Prostate gland (tissue), 2 donors: Measurements from ENCODE around the gene AHNAK2.

Experiments
- POLR2AphosphoS5 ChIP-seq: sonication (generic); formaldehyde crosslinking; IDR thresholded peaks from one replicate; pipeline ENCODE4 v1.6.1; 2017; ENCODE audit warnings: antibody characterized with exemption
- TF ChIP-seq, protein P1 (sequence below), 4 experiments: fragments of 200-600 bp in 2 of 4; fragments of 450-650 bp in 2 of 4; sonication (generic) in 2 of 4; IDR thresholded peaks; 1 replicate in 3 of 4; 2 replicates in 1 of 4; pipeline ENCODE4 v1.5.1; 2016 to 2019; ENCODE audit warnings: antibody characterized with exemption in 4 of 4, mild to moderate bottlenecking in 2 of 4, moderate library complexity in 2 of 4

- TF ChIP-seq, protein P1, sequence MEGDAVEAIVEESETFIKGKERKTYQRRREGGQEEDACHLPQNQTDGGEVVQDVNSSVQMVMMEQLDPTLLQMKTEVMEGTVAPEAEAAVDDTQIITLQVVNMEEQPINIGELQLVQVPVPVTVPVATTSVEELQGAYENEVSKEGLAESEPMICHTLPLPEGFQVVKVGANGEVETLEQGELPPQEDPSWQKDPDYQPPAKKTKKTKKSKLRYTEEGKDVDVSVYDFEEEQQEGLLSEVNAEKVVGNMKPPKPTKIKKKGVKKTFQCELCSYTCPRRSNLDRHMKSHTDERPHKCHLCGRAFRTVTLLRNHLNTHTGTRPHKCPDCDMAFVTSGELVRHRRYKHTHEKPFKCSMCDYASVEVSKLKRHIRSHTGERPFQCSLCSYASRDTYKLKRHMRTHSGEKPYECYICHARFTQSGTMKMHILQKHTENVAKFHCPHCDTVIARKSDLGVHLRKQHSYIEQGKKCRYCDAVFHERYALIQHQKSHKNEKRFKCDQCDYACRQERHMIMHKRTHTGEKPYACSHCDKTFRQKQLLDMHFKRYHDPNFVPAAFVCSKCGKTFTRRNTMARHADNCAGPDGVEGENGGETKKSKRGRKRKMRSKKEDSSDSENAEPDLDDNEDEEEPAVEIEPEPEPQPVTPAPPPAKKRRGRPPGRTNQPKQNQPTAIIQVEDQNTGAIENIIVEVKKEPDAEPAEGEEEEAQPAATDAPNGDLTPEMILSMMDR (IDR thresholded peaks at IDR 0.05) = no peak
- no peak for TF ChIP-seq POLR2AphosphoS5
Measured at GRCh38 chr14:105026033-105026785, 48.0 kb upstream of the AHNAK2 start.
